ENCODE data around the gene PAGE2. TPM values are rescaled to one million over a fixed set of nuclear protein-coding genes. Genes with fewer than 3 reads are reported as not detected.

PAGE2 gene
- total and polyA plus RNA-seq, 9 of the 15 experiments (the other 6 are each of a cell fraction or from before 2014, with no cell fraction given), result 0.40 to 3.7 (median 1.5) TPM; not detected in 1

DNA sequence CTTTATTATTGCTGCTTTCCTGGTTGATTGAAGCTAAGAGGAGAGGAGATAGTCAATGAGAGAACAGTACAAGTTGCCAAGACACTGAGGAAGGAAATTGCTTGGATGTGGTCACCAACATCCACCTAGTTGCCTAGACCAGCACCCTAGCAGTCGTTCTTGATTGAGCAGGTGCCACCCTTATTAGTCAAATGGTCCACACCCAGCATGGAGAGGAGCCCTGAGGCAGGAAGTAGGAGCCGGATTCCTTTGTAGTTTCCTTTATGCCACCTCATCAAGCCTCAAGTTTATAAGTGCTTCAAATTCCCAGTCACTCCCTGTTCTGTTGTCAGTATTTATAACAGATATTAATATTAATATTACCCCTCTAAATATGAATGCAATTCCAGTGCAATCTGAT, 19.1 kb downstream of the PAGE2 start (continued):
- TF ChIP-seq, protein P1, sequence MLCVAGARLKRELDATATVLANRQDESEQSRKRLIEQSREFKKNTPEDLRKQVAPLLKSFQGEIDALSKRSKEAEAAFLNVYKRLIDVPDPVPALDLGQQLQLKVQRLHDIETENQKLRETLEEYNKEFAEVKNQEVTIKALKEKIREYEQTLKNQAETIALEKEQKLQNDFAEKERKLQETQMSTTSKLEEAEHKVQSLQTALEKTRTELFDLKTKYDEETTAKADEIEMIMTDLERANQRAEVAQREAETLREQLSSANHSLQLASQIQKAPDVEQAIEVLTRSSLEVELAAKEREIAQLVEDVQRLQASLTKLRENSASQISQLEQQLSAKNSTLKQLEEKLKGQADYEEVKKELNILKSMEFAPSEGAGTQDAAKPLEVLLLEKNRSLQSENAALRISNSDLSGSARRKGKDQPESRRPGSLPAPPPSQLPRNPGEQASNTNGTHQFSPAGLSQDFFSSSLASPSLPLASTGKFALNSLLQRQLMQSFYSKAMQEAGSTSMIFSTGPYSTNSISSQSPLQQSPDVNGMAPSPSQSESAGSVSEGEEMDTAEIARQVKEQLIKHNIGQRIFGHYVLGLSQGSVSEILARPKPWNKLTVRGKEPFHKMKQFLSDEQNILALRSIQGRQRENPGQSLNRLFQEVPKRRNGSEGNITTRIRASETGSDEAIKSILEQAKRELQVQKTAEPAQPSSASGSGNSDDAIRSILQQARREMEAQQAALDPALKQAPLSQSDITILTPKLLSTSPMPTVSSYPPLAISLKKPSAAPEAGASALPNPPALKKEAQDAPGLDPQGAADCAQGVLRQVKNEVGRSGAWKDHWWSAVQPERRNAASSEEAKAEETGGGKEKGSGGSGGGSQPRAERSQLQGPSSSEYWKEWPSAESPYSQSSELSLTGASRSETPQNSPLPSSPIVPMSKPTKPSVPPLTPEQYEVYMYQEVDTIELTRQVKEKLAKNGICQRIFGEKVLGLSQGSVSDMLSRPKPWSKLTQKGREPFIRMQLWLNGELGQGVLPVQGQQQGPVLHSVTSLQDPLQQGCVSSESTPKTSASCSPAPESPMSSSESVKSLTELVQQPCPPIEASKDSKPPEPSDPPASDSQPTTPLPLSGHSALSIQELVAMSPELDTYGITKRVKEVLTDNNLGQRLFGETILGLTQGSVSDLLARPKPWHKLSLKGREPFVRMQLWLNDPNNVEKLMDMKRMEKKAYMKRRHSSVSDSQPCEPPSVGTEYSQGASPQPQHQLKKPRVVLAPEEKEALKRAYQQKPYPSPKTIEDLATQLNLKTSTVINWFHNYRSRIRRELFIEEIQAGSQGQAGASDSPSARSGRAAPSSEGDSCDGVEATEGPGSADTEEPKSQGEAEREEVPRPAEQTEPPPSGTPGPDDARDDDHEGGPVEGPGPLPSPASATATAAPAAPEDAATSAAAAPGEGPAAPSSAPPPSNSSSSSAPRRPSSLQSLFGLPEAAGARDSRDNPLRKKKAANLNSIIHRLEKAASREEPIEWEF (CRISPR knock-in tag; IDR thresholded peaks at IDR 0.05), result no peak
- TF ChIP-seq POLR2B (IDR thresholded peaks at IDR 0.05; ENCODE audit: low read depth, partially characterized antibody) (no peak), ILK (tag; IDR thresholded peaks at IDR 0.05; ENCODE audit: borderline replicate concordance, low read depth) (no peak)
- TF ChIP-seq, protein P2, sequence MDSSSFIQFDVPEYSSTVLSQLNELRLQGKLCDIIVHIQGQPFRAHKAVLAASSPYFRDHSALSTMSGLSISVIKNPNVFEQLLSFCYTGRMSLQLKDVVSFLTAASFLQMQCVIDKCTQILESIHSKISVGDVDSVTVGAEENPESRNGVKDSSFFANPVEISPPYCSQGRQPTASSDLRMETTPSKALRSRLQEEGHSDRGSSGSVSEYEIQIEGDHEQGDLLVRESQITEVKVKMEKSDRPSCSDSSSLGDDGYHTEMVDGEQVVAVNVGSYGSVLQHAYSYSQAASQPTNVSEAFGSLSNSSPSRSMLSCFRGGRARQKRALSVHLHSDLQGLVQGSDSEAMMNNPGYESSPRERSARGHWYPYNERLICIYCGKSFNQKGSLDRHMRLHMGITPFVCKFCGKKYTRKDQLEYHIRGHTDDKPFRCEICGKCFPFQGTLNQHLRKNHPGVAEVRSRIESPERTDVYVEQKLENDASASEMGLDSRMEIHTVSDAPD (CRISPR knock-in tag; IDR thresholded peaks at IDR 0.05), result no peak
